Suprapubic skin (tissue), 4 donors: ENCODE measurements around the gene CISD1. TPM values are rescaled to one million over a fixed set of nuclear protein-coding genes. Genes with fewer than 3 reads are reported as not detected.

Experiments used
- DNase-seq, 2 donors: peaks; one replicate each; pipeline ENCODE4 v3.0.0-alpha.2; 2019; ENCODE audit warnings: low spot score in 2 of 2
- H3K27ac ChIP-seq: fragments of 200-600 bp; sonication (generic); one replicate; pipeline ENCODE4 v1.5.1; 2019
- H3K27me3 ChIP-seq: fragments of 200-600 bp; sonication (generic); one replicate; pipeline ENCODE4 v1.5.1; 2019
- H3K36me3 ChIP-seq: fragments of 200-600 bp; sonication (generic); one replicate; pipeline ENCODE4 v1.5.1; 2019
- H3K4me1 ChIP-seq: fragments of 200-600 bp; sonication (generic); one replicate; pipeline ENCODE4 v1.5.1; 2019
- H3K4me3 ChIP-seq: fragments of 200-600 bp; sonication (generic); one replicate; pipeline ENCODE4 v1.5.1; 2019; ENCODE audit warnings: mild to moderate bottlenecking
- H3K9me3 ChIP-seq: fragments of 200-600 bp; sonication (generic); one replicate; pipeline ENCODE4 v1.5.1; 2019
- CTCF ChIP-seq, 2 donors: fragments of 200-600 bp in 1 of 2; fragments of 450-650 bp in 1 of 2; sonication (generic) in 1 of 2; IDR thresholded peaks; one replicate each; pipeline ENCODE4 v1.5.1; 2016 to 2019; ENCODE audit warnings: antibody characterized with exemption in 2 of 2, mild to moderate bottlenecking in 1 of 2, moderate library complexity in 1 of 2
- EP300 ChIP-seq: sonication (generic); formaldehyde crosslinking; IDR thresholded peaks from one replicate; pipeline ENCODE4 v1.6.1; 2017; ENCODE audit warnings: antibody characterized with exemption
- POLR2A ChIP-seq, 2 donors: fragments of 450-650 bp; IDR thresholded peaks; one replicate each; pipeline ENCODE4 v1.6.1; 2017; ENCODE audit warnings: antibody characterized with exemption in 2 of 2, mild to moderate bottlenecking in 2 of 2, moderate library complexity in 2 of 2
- POLR2AphosphoS5 ChIP-seq, 3 donors: sonication (generic); formaldehyde crosslinking; IDR thresholded peaks; one replicate each; pipeline ENCODE4 v1.6.1; 2017; ENCODE audit warnings: antibody characterized with exemption in 3 of 3
- WGBS: methylation state at CpG from one replicate; pipeline ENCODE4 v1.1.5; 2018; 5-methylcytosine and 5-hydroxymethylcytosine counted together
- total RNA-seq, 4 donors: library from RNA; depleted of rRNA; stranded (reverse); fragments of >200 nt; gene quantifications; one replicate each; pipeline ENCODE4 v1.1.0, GENCODE V29; 2016

The CISD1 gene
- total RNA-seq, 4 donors from 2014 or later, result 12.6 to 22.7 (median 18.2) TPM

GRCh38 chr10:58266826-58267712 is 1.9 kb upstream of the CISD1 start:
- WGBS, result under 1% methylated on average over 52 of the region's 53 CpGs
- Histone ChIP-seq H3K4me1 (peaks cover 58% of the 10 kb centered on the region), H3K36me3 (no peaks in the 10 kb centered on the region), H3K4me3 (peak overlapping the region; percentile 86), H3K27ac (peak overlapping the region; percentile 99), H3K27me3 (no peaks in the 10 kb centered on the region), H3K9me3 (no peaks in the 10 kb centered on the region)
- peak; percentile 87 to 88 for DNase-seq
- no peak for TF ChIP-seq CTCF (IDR thresholded peaks at IDR 0.05)
- TF ChIP-seq EP300, result no peak
- peak in 1 of 2 donors; percentile 41 for TF ChIP-seq POLR2A (IDR thresholded peaks at IDR 0.05)
- peak in 2 of 3 donors; percentile 11 to 89 for TF ChIP-seq POLR2AphosphoS5 (IDR thresholded peaks at IDR 0.05)

GRCh38 chr10:58267713-58268453 is 1.1 kb upstream of the CISD1 start, which contains the start of gene IPMK:
TSS of gene IPMK (minus strand) at chr10:58267894. CDS start at chr10:58267611, 283 bp downstream.
- no peaks in the 10 kb centered on the region for H3K36me3 ChIP-seq

GRCh38 chr10:58268454-58268945 is 462 bp upstream of the CISD1 start:
- TF ChIP-seq EP300 (no peak), POLR2AphosphoS5 (IDR thresholded peaks at IDR 0.05) (no peak), CTCF (IDR thresholded peaks at IDR 0.05) (no peak), POLR2A (IDR thresholded peaks at IDR 0.05) (no peak)
- no peaks in the 10 kb centered on the region for H3K36me3 ChIP-seq
- H3K4me3 ChIP-seq, result peak overlapping the region; percentile 86
- peaks cover 51% of the 10 kb centered on the region for H3K4me1 ChIP-seq
- DNase-seq, result no peak
- H3K27ac ChIP-seq, result peak overlapping the region; percentile 99
- H3K9me3 ChIP-seq, result no peaks in the 10 kb centered on the region
- WGBS, result 1% methylated on average over 13 of the region's 13 CpGs
- no peaks in the 10 kb centered on the region for H3K27me3 ChIP-seq

More at GRCh38 chr10:58267713-58268453, 1.1 kb upstream of the CISD1 start, which contains the start of gene IPMK:
- TF ChIP-seq POLR2AphosphoS5 (IDR thresholded peaks at IDR 0.05) (peak in 1 of 3 donors; percentile 45), EP300 (no peak), POLR2A (IDR thresholded peaks at IDR 0.05) (peak in 1 of 2 donors; percentile 80)
- Histone ChIP-seq H3K4me1 (peaks cover 55% of the 10 kb centered on the region), H3K27me3 (no peaks in the 10 kb centered on the region), H3K4me3 (peak within 1 kb of the TSS; percentile 86), H3K9me3 (no peaks in the 10 kb centered on the region), H3K27ac (peak within 1 kb of the TSS; percentile 99)
- DNase-seq, result peak; percentile 97
- 1% methylated on average over 46 of the region's 76 CpGs for WGBS

- no peak for DNase-seq
- Histone ChIP-seq H3K4me1 (peaks cover 43% of the 10 kb centered on the region), H3K9me3 (no peaks in the 10 kb centered on the region), H3K4me3 (peak overlapping the region; percentile 86), H3K36me3 (no peaks in the 10 kb centered on the region), H3K27me3 (no peaks in the 10 kb centered on the region), H3K27ac (peak overlapping the region; percentile 99)
- 14% methylated on average over 12 of the region's 12 CpGs for WGBS
- TF ChIP-seq POLR2AphosphoS5 (IDR thresholded peaks at IDR 0.05) (no peak), EP300 (no peak), POLR2A (IDR thresholded peaks at IDR 0.05) (no peak), CTCF (IDR thresholded peaks at IDR 0.05) (no peak)
These were observed 874 bp downstream of the CISD1 start for GRCh38 chr10:58269782-58270290.

GRCh38 chr10:58275261-58275660 is 6.3 kb downstream of the CISD1 start:
- Histone ChIP-seq H3K4me1 (peaks cover 19% of the 10 kb centered on the region), H3K4me3 (no peak overlapping the region), H3K27ac (no peak overlapping the region), H3K36me3 (peaks cover 3% of the 10 kb centered on the region), H3K9me3 (no peaks in the 10 kb centered on the region), H3K27me3 (no peaks in the 10 kb centered on the region)
- no peak for DNase-seq
- TF ChIP-seq CTCF (IDR thresholded peaks at IDR 0.05) (no peak), EP300 (no peak), POLR2AphosphoS5 (IDR thresholded peaks at IDR 0.05) (no peak)
- 91% methylated on average over 2 of the region's 2 CpGs for WGBS
